Stomach (tissue), 4 donors: Measurements from ENCODE around the gene OR2W1.

Experiments
- POLR2A ChIP-seq, 4 donors: fragments of 450-650 bp; IDR thresholded peaks; one replicate each; pipeline ENCODE4 v1.6.1; 2016; ENCODE audit warnings: antibody characterized with exemption in 4 of 4, control low read depth in 2 of 4, mild to moderate bottlenecking in 1 of 4, moderate library complexity in 1 of 4
- POLR2AphosphoS5 ChIP-seq, 3 donors: sonication (generic); formaldehyde crosslinking; IDR thresholded peaks; one replicate each; pipeline ENCODE4 v1.6.1; 2016; ENCODE audit warnings: antibody characterized with exemption in 3 of 3
- TF ChIP-seq, protein P1 (sequence below), 7 experiments: fragments of 450-650 bp in 4 of 7; fragments of 200-600 bp in 3 of 7; sonication (generic) in 3 of 7; IDR thresholded peaks; one replicate each; pipeline ENCODE4 v1.5.1; 2016 to 2019; ENCODE audit warnings: antibody characterized with exemption in 7 of 7, control low read depth in 2 of 7, mild to moderate bottlenecking in 1 of 7

DNA sequence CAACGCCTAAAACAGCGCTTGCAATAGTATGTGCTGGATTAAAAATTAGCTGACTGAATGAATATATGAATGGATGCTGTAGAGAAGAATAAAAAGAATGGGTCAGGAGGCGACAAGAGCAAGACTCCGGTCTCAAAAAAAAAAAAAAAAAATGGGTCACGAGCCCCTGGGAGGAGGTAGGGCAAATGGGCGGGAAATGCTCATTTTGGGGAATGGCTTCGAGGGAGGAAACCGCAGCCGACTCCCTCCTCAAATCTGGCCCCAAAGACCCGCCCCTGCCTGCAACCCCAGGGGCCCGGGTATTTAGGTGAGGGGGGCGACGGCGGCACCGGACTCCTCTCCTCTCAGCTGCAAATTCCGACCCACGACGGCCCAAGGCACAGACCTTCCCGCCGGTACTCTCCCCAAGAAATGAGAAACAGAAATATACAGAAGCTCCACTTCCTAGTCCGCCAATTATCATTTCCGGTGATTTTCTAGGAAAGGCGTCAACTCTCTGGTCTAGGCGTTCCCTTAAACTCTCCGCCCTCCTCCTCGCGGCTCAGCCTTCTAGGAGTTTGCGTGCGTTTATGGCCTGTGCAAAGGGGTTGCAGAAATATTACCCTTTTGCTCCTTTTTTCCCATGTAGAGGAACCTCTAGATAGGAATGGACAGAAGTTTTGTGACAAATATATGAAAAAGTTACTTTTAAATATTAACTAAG lies 39.6 kb downstream of the OR2W1 start, which contains the start of gene ZNF311:
- no peak for TF ChIP-seq POLR2A (IDR thresholded peaks at IDR 0.05)
- TF ChIP-seq, protein P1, sequence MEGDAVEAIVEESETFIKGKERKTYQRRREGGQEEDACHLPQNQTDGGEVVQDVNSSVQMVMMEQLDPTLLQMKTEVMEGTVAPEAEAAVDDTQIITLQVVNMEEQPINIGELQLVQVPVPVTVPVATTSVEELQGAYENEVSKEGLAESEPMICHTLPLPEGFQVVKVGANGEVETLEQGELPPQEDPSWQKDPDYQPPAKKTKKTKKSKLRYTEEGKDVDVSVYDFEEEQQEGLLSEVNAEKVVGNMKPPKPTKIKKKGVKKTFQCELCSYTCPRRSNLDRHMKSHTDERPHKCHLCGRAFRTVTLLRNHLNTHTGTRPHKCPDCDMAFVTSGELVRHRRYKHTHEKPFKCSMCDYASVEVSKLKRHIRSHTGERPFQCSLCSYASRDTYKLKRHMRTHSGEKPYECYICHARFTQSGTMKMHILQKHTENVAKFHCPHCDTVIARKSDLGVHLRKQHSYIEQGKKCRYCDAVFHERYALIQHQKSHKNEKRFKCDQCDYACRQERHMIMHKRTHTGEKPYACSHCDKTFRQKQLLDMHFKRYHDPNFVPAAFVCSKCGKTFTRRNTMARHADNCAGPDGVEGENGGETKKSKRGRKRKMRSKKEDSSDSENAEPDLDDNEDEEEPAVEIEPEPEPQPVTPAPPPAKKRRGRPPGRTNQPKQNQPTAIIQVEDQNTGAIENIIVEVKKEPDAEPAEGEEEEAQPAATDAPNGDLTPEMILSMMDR (IDR thresholded peaks at IDR 0.05): no peak
- TF ChIP-seq POLR2AphosphoS5 (IDR thresholded peaks at IDR 0.05): peak in 2 of 3 donors; percentile 12 to 67
